Right atrium auricular region (tissue), 2 donors: ENCODE results near the gene EGR2. TPM values are rescaled to one million over a fixed set of nuclear protein-coding genes. Genes with fewer than 3 reads are reported as not detected.

ENCODE experiments used
- DNase-seq: peaks from one replicate; pipeline ENCODE4 v3.0.0-alpha.2; 2019; ENCODE audit warnings: low spot score
- H3K27ac ChIP-seq, 2 donors: fragments of 200-600 bp; sonication (generic); 1 replicate in 1 of 2; 2 replicates in 1 of 2; pipeline ENCODE4 v1.5.1; 2016 to 2019
- H3K27me3 ChIP-seq, 2 donors: fragments of 200-600 bp; sonication (generic); one replicate each; pipeline versions ENCODE4 v1.5.1 to v1.6.0; 2017 to 2019
- H3K36me3 ChIP-seq: fragments of 200-600 bp; sonication (generic); one replicate; pipeline ENCODE4 v1.5.1; 2016
- H3K4me1 ChIP-seq, 2 donors: fragments of 200-600 bp; sonication (generic); one replicate each; pipeline versions ENCODE4 v1.5.1 to v1.6.0; 2017 to 2019
- H3K4me3 ChIP-seq, 2 donors: fragments of 200-600 bp; sonication (generic); 1 replicate in 1 of 2; 2 replicates in 1 of 2; pipeline ENCODE4 v1.5.1; 2017 to 2019; ENCODE audit warnings: mild to moderate bottlenecking in 1 of 2, moderate library complexity in 1 of 2
- H3K9me3 ChIP-seq, 2 donors: fragments of 200-600 bp; sonication (generic); one replicate each; pipeline ENCODE4 v1.5.1; 2019
- CTCF ChIP-seq, 2 donors: fragments of 200-600 bp; sonication (generic); IDR thresholded peaks; one replicate each; pipeline ENCODE4 v1.5.1; 2019; ENCODE audit warnings: antibody characterized with exemption in 2 of 2
- total RNA-seq, 2 donors: library from RNA; depleted of rRNA; stranded (reverse); fragments of >200 nt; gene quantifications; one replicate each; pipeline ENCODE4 v1.1.0, GENCODE V29; 2016

The EGR2 gene
- total RNA-seq, 2 donors from 2014 or later, result 2.1 to 5.9 TPM

GRCh38 chr10:62844280-62845011 is 28.3 kb upstream of the EGR2 start:
- DNase-seq, result no peak

GRCh38 chr10:62843600-62843999 is 27.4 kb upstream of the EGR2 start:
- no peaks in the 10 kb centered on the region for H3K36me3 ChIP-seq
- no peak for DNase-seq

More at GRCh38 chr10:62844280-62845011, 28.3 kb upstream of the EGR2 start:
- Histone ChIP-seq H3K27me3 (no peaks in the 10 kb centered on the region), H3K4me1 (no peaks in the 10 kb centered on the region), H3K4me3 (no peak overlapping the region), H3K27ac (no peak overlapping the region), H3K9me3 (peaks cover 0 to 22% of the 10 kb centered on the region in 2 donors), H3K36me3 (no peaks in the 10 kb centered on the region)
- TF ChIP-seq CTCF (IDR thresholded peaks at IDR 0.05), result no peak

GRCh38 chr10:62842983-62843382 is 26.8 kb upstream of the EGR2 start:
- H3K4me1 ChIP-seq, result no peaks in the 10 kb centered on the region
- no peak for DNase-seq
- no peak overlapping the region for H3K27ac ChIP-seq
- no peaks in the 10 kb centered on the region for H3K36me3 ChIP-seq
- peaks cover 0 to 17% of the 10 kb centered on the region in 2 donors for H3K9me3 ChIP-seq
- no peak for TF ChIP-seq CTCF (IDR thresholded peaks at IDR 0.05)
- H3K4me3 ChIP-seq, result no peak overlapping the region
- no peaks in the 10 kb centered on the region for H3K27me3 ChIP-seq

More at GRCh38 chr10:62843600-62843999, 27.4 kb upstream of the EGR2 start:
- no peak for TF ChIP-seq CTCF (IDR thresholded peaks at IDR 0.05)
- no peak overlapping the region for H3K4me3 ChIP-seq
- no peaks in the 10 kb centered on the region for H3K4me1 ChIP-seq
- H3K27ac ChIP-seq, result no peak overlapping the region
- no peaks in the 10 kb centered on the region for H3K27me3 ChIP-seq
- peaks cover 0 to 22% of the 10 kb centered on the region in 2 donors for H3K9me3 ChIP-seq

GRCh38 chr10:62839590-62839989 is 23.4 kb upstream of the EGR2 start:
- H3K4me1 ChIP-seq, result no peaks in the 10 kb centered on the region

GRCh38 chr10:62831346-62831745 is 15.2 kb upstream of the EGR2 start:
- Histone ChIP-seq H3K36me3 (no peaks in the 10 kb centered on the region), H3K27me3 (no peaks in the 10 kb centered on the region), H3K4me3 (no peak overlapping the region), H3K27ac (no peak overlapping the region), H3K4me1 (no peaks in the 10 kb centered on the region), H3K9me3 (no peaks in the 10 kb centered on the region)
- DNase-seq, result no peak
- TF ChIP-seq CTCF (IDR thresholded peaks at IDR 0.05), result no peak

More at GRCh38 chr10:62839590-62839989, 23.4 kb upstream of the EGR2 start:
- H3K27me3 ChIP-seq, result no peaks in the 10 kb centered on the region
- no peaks in the 10 kb centered on the region for H3K36me3 ChIP-seq
- H3K9me3 ChIP-seq, result no peaks in the 10 kb centered on the region
- DNase-seq, result no peak
- no peak for TF ChIP-seq CTCF (IDR thresholded peaks at IDR 0.05)
- H3K4me3 ChIP-seq, result no peak overlapping the region
- no peak overlapping the region for H3K27ac ChIP-seq

GRCh38 chr10:62830679-62831078 is 14.5 kb upstream of the EGR2 start:
- Histone ChIP-seq H3K27me3 (no peaks in the 10 kb centered on the region), H3K9me3 (no peaks in the 10 kb centered on the region), H3K4me1 (no peaks in the 10 kb centered on the region), H3K27ac (no peak overlapping the region), H3K36me3 (no peaks in the 10 kb centered on the region), H3K4me3 (no peak overlapping the region)
- DNase-seq, result no peak
- TF ChIP-seq CTCF (IDR thresholded peaks at IDR 0.05), result no peak
